IPS-NIHi7 (cell line): ENCODE results near the gene LRP11.
"Not testable (repeated sequence)": the region's sequence is repeated elsewhere in the genome, so short reads cannot be mapped to it uniquely, and the experiment has no call there.

Experiments used
- DNase-seq: peaks from one replicate; pipeline ENCODE4 v3.0.0; 2012; ENCODE audit warnings: mixed read lengths; ENCODE audit errors: extremely low spot score

LRP11 gene, protein sequence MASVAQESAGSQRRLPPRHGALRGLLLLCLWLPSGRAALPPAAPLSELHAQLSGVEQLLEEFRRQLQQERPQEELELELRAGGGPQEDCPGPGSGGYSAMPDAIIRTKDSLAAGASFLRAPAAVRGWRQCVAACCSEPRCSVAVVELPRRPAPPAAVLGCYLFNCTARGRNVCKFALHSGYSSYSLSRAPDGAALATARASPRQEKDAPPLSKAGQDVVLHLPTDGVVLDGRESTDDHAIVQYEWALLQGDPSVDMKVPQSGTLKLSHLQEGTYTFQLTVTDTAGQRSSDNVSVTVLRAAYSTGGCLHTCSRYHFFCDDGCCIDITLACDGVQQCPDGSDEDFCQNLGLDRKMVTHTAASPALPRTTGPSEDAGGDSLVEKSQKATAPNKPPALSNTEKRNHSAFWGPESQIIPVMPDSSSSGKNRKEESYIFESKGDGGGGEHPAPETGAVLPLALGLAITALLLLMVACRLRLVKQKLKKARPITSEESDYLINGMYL

DNA sequence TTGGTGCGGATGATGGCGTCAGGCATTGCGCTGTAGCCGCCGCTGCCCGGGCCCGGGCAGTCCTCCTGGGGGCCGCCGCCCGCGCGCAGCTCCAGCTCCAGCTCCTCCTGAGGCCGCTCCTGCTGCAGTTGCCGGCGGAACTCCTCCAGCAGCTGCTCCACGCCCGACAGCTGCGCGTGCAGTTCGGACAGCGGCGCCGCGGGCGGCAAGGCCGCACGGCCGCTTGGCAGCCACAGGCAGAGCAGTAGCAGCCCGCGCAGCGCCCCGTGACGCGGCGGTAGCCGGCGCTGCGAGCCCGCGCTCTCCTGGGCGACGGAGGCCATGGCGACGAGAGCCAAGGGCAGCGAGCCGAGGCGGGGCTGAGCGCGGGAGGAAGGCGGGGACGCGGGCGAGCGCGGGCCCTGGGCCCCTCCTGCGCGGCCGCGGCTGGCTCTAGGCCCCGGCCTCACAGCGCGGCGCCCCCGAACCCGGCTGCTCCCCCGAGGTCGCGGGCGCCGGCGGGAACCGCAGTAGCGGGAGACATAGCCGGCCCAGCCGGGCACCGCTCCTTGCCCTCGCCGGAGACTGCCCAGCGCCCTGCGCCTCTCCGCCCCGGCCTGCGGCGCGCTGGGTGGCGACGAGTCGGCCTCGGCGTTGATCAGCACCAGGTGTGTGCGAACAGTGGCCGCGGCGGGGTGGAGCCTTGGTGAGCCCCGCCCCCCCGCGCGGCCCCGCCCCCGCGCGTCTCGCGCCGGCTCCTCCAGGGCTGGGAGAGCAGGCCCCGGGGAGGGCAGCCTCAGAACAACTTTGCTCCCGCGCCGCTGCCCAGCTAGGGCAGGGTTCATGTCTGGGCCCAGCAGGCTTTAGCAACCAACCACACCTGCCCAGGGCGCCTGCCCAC lies at the start of gene LRP11:
Gene LRP11, minus strand, starts transcription at position 662 of the 880 bp plus-strand sequence. Its CDS starts 339 bp downstream, at position 323.
- peak; percentile 98 for DNase-seq

DNA sequence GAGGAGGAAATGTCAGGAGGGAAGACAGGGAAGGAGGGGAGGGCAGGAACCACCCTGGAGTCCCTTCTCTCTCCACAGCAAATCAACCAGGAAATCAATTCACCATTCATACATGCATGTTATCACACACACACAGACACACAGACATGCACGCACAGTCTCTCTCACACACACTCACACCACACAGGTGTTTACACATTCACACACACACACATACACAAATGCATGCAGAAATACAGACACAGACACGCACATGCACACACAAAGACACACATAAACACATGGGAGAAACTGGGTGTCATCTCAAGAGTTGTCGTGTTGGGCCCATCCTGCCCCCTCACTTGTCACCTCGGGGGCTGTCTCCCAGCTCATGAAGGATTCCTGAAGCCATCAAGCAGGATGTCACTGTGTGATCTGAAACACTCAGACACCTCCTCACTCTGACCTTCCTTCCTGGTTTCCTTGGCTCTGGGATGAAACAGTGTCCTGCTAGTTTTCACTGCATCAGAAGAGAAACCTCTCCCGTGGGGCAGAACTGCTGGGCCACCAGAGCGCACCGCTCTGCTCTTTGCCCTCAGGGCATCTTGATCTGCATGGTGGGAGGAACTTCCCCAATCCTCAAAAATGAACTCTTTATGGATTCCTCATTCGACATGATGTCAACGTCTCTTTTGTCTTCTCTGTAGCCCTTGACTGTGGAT lies 49.5 kb upstream of the LRP11 start:
- no peak for DNase-seq

DNA sequence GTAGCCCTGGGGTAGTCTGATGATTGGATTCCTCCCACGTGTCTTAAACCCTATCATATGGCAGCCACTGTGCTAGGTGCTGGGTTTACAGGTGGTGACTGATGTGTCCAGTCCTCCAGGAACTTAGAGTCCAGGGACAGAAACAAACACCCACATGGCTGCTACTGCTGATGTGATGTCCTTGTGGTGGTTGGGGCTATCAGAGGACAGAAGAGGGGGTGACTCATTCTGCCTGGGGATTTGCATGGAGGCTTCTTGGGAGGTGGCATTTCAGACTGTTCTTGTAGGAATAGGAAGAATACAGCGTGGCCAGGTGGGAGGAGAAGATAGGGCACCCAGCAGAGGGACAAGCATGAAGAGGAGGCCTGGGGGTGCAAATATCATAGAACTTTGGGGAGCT lies 48.9 kb upstream of the LRP11 start:
- no peak for DNase-seq

DNA sequence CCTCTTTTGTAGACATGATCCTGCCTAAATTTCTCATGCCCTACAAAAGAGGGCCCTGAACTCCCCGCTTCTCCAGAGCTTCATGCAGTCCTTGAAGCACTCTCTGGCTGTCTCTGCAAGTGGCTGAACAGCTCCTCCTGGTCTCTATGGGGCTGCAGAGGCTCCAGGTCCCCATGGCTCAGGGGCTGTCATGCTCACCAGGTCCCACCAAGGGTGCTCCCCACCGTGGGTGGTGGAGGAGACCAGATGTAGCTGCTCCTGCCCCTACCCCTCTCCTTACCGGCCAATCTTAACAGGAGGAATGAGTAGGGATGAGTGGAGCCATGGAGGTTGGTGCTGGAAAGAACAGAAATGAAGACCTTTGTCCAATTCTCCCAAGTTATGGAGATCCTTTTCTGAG lies 48.5 kb upstream of the LRP11 start:
- not testable (repeated sequence) for DNase-seq

DNA sequence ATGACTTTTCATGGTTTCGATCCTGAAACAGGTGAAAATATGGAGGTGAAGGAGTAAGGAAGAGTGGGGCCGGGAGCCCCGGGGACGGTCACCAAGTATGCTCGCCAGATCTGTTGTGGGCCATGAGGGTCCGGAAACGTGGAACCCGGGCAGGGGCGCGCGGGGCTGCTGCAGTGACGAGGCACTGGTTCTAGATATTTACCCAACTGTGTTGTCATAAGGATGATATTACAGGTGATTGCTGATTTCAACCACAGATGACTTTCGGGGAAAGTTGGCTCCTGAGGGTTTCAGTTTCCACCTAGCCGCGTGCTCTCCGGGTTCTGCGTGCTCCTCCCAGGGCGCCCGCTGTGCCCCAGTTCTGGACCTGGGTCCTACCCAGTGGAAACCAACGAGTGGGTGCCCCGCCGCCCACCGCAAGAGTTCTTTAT lies 46.6 kb upstream of the LRP11 start:
- no peak for DNase-seq

DNA sequence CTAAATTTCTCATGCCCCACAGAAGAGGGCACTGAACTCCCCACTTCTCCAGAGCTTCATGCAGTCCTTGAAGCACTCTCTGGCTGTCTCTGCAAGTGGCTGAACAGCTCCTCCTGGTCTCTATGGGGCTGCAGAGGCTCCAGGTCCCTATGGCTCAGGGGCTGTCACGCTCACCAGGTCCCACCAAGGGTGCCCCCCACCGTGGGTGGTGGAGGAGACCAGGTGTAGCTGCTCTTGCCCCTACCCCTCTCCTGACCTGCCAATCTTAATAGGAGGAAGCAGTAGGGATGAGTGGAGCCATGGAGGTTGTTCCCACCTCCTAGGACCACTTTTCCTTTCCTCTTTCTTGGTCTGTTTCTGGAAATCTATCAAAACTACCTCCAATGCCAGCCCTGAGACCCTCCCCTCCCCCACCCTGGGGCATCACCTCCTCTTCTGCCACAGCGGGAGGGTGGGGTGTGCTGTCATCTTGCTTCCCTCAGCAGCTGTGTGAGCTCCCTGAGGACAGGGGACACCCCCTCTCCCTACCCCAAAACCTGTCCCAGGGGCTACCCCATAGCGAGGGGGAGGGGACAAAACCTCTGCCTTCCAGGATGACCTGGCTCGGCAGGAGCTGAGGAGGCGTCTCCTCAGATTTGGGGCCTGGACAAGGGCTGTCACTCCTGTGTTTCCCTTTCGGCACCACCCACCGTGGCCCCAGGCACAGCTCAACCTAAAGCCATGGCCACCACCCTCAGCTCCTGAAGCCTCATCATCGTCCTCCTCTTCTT lies 45.7 kb upstream of the LRP11 start:
- DNase-seq = no peak

DNA sequence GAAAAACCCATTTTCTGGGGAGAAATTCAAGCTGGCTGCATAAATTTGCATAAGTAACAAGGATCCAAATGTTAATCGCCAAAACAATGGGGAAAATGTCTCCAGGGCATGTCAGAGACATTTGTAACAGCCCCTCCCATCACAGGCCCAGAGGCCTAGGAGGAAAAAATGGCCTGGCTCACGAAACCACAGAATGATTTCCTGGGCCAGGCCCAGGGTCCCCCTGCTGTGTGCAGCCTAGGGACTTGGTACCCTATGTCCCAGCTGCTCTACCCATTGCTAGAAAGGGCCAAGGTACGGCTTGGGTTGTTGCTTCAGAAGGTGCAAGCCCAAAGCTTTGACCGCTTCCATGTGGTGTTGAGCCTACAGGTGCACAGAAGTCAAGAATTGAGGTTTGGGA lies 44.3 kb upstream of the LRP11 start:
- not testable (repeated sequence) for DNase-seq

DNA sequence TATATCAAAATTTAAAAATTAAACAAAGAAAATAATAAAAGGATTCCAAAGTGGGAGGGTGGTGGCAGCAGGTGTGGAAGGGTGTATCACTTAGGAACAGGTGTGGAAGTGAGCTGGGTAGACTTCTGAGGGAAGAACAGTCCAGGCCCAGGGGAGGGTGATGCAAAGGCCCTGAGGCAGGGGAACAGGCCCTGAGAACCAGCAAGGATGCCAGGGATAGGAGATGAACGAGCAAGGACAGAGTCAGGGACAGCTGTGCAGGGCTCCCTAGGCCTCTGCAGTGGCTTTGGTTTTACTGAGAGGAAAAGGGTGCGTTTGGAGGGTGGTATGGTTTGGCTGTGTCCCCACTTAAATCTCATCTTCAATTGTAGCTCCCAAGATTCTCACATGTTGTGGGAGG lies 43.2 kb upstream of the LRP11 start:
- DNase-seq = no peak

DNA sequence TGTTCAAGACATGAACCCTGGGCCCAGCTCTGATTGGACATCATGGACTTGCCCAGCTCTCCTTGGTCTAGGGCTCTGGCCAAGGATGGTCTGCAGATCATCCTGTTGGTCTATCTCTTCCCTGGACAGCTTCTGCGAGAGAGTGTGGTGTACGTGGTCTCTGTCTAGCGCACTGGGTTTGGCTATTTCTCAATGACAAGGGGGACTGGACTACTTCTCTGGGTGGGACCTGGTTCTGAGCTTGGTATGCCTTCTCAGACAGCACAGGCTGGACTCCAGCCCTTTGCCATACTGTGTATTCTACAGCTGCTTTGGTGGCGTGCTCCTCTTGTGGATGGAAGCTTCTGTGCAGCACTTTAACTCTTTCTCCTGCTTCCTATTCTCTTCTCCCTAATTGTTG lies 42.2 kb upstream of the LRP11 start:
- no peak for DNase-seq

DNA sequence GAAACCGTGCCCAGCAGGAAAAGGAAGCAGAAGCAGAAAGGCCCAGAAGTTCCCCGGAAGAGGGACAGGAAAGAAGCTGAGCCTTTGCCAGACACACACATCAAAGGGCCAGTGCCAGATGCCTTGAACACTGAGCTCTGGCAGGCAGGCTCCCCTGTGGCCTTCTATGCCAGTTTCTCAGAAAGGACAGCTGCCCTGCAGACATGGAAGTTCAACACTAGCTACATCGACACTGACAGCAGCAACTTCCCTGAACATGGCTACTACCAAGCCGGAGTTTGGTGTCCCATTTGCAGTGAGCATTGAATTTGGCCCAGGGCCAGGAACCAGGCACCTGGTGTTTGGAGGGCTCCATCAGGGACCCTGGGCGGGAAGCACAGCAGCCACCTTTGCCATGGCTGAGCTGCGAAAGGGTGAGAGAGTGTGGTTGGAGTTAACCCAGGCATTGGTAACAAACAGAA lies 41.8 kb upstream of the LRP11 start:
- DNase-seq = no peak

DNA sequence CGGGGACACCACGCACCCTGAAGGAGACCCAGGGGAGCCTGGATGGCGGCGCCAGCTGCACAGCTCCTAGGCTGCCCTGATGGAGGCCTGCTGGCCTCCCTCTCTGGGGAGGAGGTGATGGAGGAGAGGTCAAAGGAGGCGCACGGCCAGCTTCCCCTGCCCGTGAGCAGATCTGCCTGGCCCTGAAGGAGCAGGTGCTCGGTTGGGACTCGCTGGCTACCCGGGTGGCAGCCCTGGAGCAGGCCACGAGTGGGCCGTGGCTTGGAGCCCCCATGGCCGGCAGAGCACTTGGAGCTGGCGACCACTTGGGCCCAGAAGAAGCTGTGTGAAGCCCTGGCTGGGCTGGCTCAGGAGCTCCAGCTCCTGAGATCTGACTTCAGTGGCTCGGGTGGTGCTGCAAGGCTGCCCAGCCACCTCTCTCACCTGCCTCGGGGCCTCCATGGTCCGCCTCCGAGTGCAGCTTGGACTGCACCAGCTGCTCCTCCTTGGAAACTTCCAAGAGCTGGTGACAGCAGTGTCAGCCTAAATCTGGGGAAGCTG lies 41.3 kb upstream of the LRP11 start:
- no peak for DNase-seq

DNA sequence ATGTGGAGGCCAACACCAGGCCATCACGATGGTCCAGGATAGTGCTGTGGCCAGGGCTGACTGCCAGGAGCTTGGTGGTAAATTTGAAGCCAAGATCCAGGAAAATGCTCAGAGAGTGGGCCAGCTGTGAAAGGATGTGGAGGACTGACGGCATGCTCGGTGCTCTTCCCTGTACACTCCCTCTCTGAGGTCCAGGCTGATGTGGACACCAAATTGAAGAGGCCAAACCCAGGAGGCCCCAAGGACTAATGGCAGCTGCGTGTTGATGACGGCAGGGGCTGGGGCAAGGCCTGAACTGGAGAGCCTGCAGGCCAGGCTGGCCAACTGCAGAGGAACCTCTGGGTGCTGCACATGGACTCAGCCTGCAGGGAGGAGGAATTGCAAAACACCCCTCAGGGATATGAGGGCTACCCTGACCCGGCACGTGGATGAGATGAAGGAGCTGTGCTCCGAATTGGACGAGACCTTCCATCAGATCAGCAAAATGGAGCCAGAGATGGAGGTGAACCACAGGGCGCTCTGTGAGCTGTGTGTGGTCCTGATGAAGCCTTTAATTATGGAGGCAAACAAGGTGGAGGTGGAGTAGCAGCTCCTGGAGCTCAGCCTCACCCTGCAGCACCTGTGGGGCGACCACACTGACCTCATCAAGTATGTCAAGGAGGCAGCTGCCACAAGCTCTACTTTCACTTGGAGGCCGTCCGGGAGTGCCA lies 40.7 kb upstream of the LRP11 start:
- DNase-seq = no peak

DNA sequence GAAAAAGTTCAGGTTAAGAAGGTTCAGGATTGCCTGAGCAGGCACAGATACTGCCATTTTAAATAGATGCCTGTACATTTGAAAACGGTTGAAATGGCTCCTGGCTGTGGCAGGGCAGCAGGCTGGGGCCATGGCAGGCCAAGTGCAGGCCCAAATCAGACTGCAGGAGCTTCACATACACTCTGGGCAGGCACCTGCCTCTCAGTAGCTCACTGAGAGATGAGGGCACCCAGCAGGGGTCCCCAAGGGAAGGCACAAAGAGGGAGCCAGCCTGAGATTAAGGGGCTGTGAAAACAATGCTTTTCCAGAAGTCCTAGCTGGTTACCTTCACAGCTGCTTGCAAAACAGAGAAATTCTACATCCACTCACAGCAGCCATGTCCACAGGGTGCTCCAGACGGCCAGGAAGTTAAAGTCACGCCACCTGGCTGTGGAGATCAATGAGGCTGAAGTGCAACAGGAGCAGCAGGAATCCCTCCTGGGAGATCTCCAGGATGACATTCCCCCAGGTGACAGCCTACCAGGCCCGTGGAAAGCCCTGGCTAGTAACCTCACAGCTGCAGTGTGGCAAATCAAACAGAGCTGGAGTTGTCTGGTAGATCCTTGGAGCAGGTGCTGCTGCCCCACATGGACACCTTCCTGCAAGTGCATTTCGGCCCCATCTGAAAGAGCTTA lies 39.9 kb upstream of the LRP11 start:
- no peak for DNase-seq

DNA sequence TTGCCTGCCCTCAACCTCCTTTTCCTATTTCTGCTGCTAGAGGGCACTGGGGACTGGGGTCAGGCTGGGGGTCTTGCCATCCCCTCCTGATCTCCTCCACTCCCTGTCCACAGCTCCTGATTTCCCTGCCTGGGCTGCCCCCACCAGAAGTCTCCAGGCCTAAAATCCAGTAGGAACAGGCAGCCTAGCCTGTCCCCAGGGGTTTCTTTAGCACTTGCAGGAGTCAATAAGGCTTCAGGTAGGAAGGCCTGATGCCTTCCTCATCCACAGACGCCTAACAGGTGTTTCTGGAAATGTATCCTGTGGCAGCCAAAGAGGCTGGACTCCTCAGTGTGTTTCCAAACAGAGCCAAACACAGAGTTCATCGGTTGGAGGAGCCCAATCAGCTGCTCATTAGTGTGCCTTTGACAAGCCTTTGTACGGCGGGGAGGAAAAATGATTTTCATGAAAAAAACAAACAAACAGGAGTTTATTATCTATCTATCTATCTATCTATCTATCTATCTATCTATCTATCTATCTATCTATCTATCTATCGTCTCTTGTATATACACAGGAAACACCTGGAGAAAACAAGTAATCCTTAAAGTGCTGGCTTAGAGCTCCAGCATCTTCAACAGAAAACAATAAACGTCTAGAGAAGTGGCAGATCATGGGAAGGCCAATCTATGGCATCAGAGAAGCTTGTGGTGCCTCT lies 37.4 kb upstream of the LRP11 start:
- no peak for DNase-seq

DNA sequence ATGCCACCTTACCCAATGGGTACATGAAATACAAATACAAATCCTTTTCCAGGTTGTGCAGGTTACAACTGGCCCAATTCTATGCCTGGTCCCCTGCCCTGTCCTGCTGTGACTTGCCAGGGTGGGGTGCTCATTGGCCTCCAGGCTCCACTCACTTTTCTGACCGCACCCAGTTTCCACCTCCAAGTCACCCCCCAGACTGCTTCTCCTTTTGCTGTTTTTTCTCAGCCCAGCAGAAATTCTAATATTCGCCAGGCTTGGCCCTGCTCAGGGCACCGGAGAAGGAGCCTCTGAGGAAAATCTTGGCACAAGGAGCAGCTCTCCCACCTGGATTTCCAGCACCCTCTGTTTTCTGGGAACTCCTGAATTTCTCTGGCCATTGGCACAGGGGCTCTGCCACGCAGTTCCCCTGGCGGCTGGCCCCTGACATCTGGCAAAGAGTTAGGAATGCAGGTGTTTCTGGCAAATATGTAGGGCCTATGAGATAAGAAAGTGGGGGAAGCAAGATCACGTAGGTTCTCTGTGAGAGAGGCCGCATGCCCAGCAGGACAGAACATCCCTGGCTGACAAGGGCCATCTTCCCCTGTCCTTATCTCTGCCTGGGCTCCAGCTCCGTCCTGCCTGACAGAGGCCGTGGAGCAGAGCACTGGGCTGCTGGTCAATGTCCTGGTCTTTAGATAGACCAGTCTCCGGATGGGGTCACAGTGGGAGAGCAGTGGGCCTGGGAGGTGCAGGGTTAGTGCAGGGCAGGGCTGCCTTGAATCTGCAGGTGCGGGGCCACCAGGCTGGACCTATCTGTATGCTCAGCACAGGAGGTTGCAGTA lies 36.7 kb upstream of the LRP11 start:
- no peak for DNase-seq

DNA sequence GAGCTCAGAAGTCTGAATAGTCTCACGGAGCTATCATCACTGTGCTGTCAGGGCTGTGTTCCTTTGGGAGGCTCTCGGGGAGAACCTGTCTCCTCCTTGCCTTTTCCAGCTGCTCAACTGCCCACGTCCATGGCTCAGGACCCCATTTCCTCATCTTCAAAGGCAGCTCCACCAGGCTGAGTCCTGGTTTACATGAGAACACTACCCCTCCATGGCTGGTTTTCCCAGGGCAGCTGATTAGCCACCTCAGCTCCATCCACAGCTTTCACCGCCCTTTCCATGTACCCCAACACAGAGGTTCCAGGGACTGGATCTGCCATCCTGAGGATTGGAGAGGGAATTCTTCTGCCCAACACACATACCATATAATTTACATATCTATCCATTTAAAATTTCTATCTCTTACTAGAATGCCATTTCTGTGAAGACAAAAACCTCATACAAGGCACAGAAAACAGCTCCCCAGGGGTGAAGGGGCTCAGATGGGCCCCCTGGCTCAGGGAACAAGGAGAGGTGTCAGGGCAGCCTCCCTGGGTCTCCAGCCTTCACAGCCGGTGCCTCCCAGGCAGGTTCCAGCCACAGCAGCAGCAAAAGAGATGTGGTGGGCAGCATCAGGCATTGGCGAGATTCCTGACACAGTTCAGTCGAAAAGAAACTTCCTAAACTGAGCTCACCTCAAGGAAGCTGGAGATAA lies 35.9 kb upstream of the LRP11 start:
- DNase-seq = no peak

DNA sequence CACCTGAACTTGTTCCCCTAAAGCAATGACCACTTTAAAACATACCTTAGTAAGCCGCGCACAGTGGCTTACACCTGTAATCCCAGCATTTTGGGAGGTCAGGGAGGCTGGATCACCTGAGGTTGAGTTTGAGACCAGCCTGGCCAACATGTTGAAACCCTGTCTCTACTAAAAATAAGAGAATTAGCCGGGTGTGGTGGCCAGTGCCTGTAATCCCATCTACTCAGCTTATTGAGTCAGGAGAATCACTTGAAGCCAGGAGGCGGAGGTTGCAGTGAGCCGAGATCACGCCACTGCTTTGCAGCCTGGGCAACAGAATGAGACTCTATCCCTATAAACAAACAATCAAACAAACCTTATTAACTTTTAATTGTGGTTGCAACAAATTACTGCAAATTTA lies 35.3 kb upstream of the LRP11 start:
- DNase-seq = no peak

DNA sequence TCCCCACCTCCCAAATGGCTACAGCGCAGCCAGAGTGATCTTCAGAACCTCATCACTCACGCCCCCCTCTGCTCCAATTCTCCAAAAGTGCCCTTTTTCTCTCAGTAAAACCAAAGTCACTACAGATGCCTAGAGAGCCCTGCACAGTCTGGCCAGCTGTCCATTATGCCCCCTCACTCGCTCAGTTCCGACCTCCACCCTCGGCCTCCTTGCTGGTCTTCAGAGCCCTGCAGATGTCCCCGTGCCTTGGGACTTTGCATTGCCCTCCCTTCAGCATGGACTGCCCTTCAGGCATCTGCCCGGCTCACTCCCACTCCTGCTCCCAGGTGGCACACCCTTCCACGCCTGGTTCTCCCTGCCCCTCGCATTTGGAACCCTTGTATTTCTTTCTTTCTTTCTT lies 34.8 kb upstream of the LRP11 start:
- no peak for DNase-seq
